ENCODE results near the gene PCDHGA1.

DNA sequence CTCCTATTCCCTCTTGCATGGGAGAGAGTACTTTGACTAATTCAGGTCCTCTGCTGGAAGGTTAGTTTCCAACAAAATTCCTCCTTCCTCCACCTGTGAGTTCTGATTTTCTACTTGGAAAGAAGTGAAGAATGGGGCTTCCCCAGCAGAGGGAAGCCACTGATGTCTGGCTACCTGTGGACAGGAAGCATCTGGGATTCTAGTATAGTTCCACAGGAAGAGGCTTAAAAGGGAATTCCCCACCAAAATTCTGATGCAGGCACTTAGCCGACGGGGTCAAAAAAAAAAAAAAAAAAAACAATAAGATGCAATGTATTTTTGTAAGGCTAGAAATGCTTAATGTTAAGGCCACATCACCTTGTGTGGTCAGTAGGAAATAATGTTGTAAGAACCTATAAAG is 192.0 kb downstream of the PCDHGA1 start:
- no peak for TF ChIP-seq CTCF (conservative IDR thresholded peaks at IDR 0.05; ENCODE audit: low read depth, low read length)
- no peak for TF ChIP-seq POLR2A (IDR thresholded peaks at IDR 0.05; ENCODE audit: low read depth, low read length)
- TF ChIP-seq, protein P1, sequence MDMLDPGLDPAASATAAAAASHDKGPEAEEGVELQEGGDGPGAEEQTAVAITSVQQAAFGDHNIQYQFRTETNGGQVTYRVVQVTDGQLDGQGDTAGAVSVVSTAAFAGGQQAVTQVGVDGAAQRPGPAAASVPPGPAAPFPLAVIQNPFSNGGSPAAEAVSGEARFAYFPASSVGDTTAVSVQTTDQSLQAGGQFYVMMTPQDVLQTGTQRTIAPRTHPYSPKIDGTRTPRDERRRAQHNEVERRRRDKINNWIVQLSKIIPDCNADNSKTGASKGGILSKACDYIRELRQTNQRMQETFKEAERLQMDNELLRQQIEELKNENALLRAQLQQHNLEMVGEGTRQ (IDR thresholded peaks at IDR 0.05; ENCODE audit: low read depth, low read length), result no peak
